ENCODE results near the gene NHLRC4. TPM values are rescaled to one million over a fixed set of nuclear protein-coding genes. Genes with fewer than 3 reads are reported as not detected.
"Not testable (repeated sequence)": the region's sequence is repeated elsewhere in the genome, so short reads cannot be mapped to it uniquely, and the experiment has no call there.

NHLRC4 gene
- polyA plus RNA-seq, 3 donors from 2014 or later = 0.42 to 0.61 TPM; not detected in 1

GRCh38 chr16:593807-594206, 27.0 kb downstream of the NHLRC4 start:
- Mint-ChIP-seq H3K4me3 (no peak overlapping the region), H3K27ac (no peak overlapping the region)

GRCh38 chr16:595094-595528, 28.3 kb downstream of the NHLRC4 start:
- Mint-ChIP-seq H3K27me3 (ENCODE audit: low read depth in 3 of 3) (peaks cover 3 to 6% (median 6%) of the 10 kb centered on the region in 3 donors), H3K4me3 (no peak overlapping the region), H3K27ac (no peak overlapping the region), H3K36me3 (no peaks in the 10 kb centered on the region), H3K9me3 (no peaks in the 10 kb centered on the region), H3K4me1 (peaks cover 24 to 31% of the 10 kb centered on the region in 2 donors)
- DNase-seq = no peak

More at GRCh38 chr16:593807-594206, 27.0 kb downstream of the NHLRC4 start:
- no peak for DNase-seq
- no peaks in the 10 kb centered on the region for H3K36me3 Mint-ChIP-seq
- peaks cover 9 to 15% (median 12%) of the 10 kb centered on the region in 3 donors for H3K27me3 Mint-ChIP-seq (ENCODE audit: low read depth in 3 of 3)
- H3K9me3 Mint-ChIP-seq = no peaks in the 10 kb centered on the region
- peaks cover 24 to 31% of the 10 kb centered on the region in 2 donors for H3K4me1 Mint-ChIP-seq

- Mint-ChIP-seq H3K4me1 (peaks cover 18 to 25% of the 10 kb centered on the region in 2 donors), H3K36me3 (no peaks in the 10 kb centered on the region), H3K27ac (no peak overlapping the region), H3K27me3 (ENCODE audit: low read depth in 3 of 3) (peaks cover 0 to 2% (median 2%) of the 10 kb centered on the region in 3 donors), H3K4me3 (no peak overlapping the region), H3K9me3 (no peaks in the 10 kb centered on the region)
- no peak for DNase-seq
Observed at GRCh38 chr16:595942-596735, 29.3 kb downstream of the NHLRC4 start.

GRCh38 chr16:596736-597060, 29.9 kb downstream of the NHLRC4 start:
- H3K9me3 Mint-ChIP-seq = no peaks in the 10 kb centered on the region
- peaks cover 0 to 2% (median 2%) of the 10 kb centered on the region in 3 donors for H3K27me3 Mint-ChIP-seq (ENCODE audit: low read depth in 3 of 3)
- H3K4me1 Mint-ChIP-seq = peaks cover 16 to 23% of the 10 kb centered on the region in 2 donors
- no peak for DNase-seq
- H3K4me3 Mint-ChIP-seq = no peak overlapping the region
- no peaks in the 10 kb centered on the region for H3K36me3 Mint-ChIP-seq
- peak overlapping the region in 1 of 6 donors; percentile 76 for H3K27ac Mint-ChIP-seq

GRCh38 chr16:597655-598054, 30.9 kb downstream of the NHLRC4 start:
- not testable (repeated sequence) for H3K27ac Mint-ChIP-seq; DNase-seq; H3K4me3 Mint-ChIP-seq; H3K36me3 Mint-ChIP-seq; H3K9me3 Mint-ChIP-seq; H3K27me3 Mint-ChIP-seq (ENCODE audit: low read depth in 3 of 3)
- peaks cover 14 to 19% of the 10 kb centered on the region in 2 donors for H3K4me1 Mint-ChIP-seq

- DNase-seq = no peak
- Mint-ChIP-seq H3K27me3 (ENCODE audit: low read depth in 3 of 3) (peaks cover 0 to 1% (median 0%) of the 10 kb centered on the region in 3 donors), H3K9me3 (no peaks in the 10 kb centered on the region), H3K36me3 (no peaks in the 10 kb centered on the region), H3K27ac (no peak overlapping the region), H3K4me3 (no peak overlapping the region), H3K4me1 (peaks cover 18 to 25% of the 10 kb centered on the region in 2 donors)
Observed at GRCh38 chr16:598823-599739, 32.3 kb downstream of the NHLRC4 start.

GRCh38 chr16:600781-601180, 34.0 kb downstream of the NHLRC4 start:
- no peak overlapping the region for H3K4me3 Mint-ChIP-seq
- no peak for DNase-seq
- H3K36me3 Mint-ChIP-seq = no peaks in the 10 kb centered on the region
- no peak overlapping the region for H3K27ac Mint-ChIP-seq
- peaks cover 16 to 18% of the 10 kb centered on the region in 2 donors for H3K4me1 Mint-ChIP-seq
- H3K9me3 Mint-ChIP-seq = no peaks in the 10 kb centered on the region
- H3K27me3 Mint-ChIP-seq (ENCODE audit: low read depth in 3 of 3) = no peaks in the 10 kb centered on the region

- no peak overlapping the region for H3K27ac Mint-ChIP-seq
Observed at GRCh38 chr16:603933-604332, 37.1 kb downstream of the NHLRC4 start.

GRCh38 chr16:606656-607307, 40.0 kb downstream of the NHLRC4 start:
- peaks cover 19% of the 10 kb centered on the region in 2 donors for H3K4me1 Mint-ChIP-seq
- no peak overlapping the region for H3K27ac Mint-ChIP-seq
- H3K36me3 Mint-ChIP-seq = no peaks in the 10 kb centered on the region
- H3K27me3 Mint-ChIP-seq (ENCODE audit: low read depth in 3 of 3) = no peaks in the 10 kb centered on the region
- H3K9me3 Mint-ChIP-seq = no peaks in the 10 kb centered on the region
- no peak overlapping the region for H3K4me3 Mint-ChIP-seq
- no peak for DNase-seq

More at GRCh38 chr16:603933-604332, 37.1 kb downstream of the NHLRC4 start:
- H3K27me3 Mint-ChIP-seq (ENCODE audit: low read depth in 3 of 3) = no peaks in the 10 kb centered on the region
- no peak overlapping the region for H3K4me3 Mint-ChIP-seq
- no peaks in the 10 kb centered on the region for H3K9me3 Mint-ChIP-seq
- DNase-seq = no peak
- peaks cover 14 to 18% of the 10 kb centered on the region in 2 donors for H3K4me1 Mint-ChIP-seq
- H3K36me3 Mint-ChIP-seq = no peaks in the 10 kb centered on the region

- H3K4me3 Mint-ChIP-seq = no peak overlapping the region
- H3K27me3 Mint-ChIP-seq (ENCODE audit: low read depth in 3 of 3) = no peaks in the 10 kb centered on the region
- H3K4me1 Mint-ChIP-seq = peaks cover 12 to 13% of the 10 kb centered on the region in 2 donors
- DNase-seq = no peak
- H3K9me3 Mint-ChIP-seq = no peaks in the 10 kb centered on the region
- H3K36me3 Mint-ChIP-seq = no peaks in the 10 kb centered on the region
- no peak overlapping the region for H3K27ac Mint-ChIP-seq
Observed at GRCh38 chr16:608019-608418, 41.2 kb downstream of the NHLRC4 start.

GRCh38 chr16:609316-609715, 42.5 kb downstream of the NHLRC4 start:
- no peak for DNase-seq
- H3K4me3 Mint-ChIP-seq = no peak overlapping the region
- no peaks in the 10 kb centered on the region for H3K9me3 Mint-ChIP-seq
- no peaks in the 10 kb centered on the region for H3K36me3 Mint-ChIP-seq
- peaks cover 5% of the 10 kb centered on the region in 2 donors for H3K4me1 Mint-ChIP-seq
- peak overlapping the region in 1 of 6 donors; percentile 17 for H3K27ac Mint-ChIP-seq
- no peaks in the 10 kb centered on the region for H3K27me3 Mint-ChIP-seq (ENCODE audit: low read depth in 3 of 3)

GRCh38 chr16:609984-610383, 43.2 kb downstream of the NHLRC4 start:
- H3K4me1 Mint-ChIP-seq = peaks cover 5% of the 10 kb centered on the region in 2 donors
- H3K27me3 Mint-ChIP-seq (ENCODE audit: low read depth in 3 of 3) = no peaks in the 10 kb centered on the region
- H3K9me3 Mint-ChIP-seq = no peaks in the 10 kb centered on the region
- no peak for DNase-seq
- H3K4me3 Mint-ChIP-seq = no peak overlapping the region
- H3K36me3 Mint-ChIP-seq = no peaks in the 10 kb centered on the region
- peak overlapping the region in 3 of 6 donors; percentile 28 to 55 (median 45) for H3K27ac Mint-ChIP-seq

- Mint-ChIP-seq H3K9me3 (no peaks in the 10 kb centered on the region), H3K27me3 (ENCODE audit: low read depth in 3 of 3) (no peaks in the 10 kb centered on the region), H3K36me3 (no peaks in the 10 kb centered on the region), H3K4me1 (peaks cover 5% of the 10 kb centered on the region in 2 donors), H3K4me3 (no peak overlapping the region), H3K27ac (peak overlapping the region in 1 of 6 donors; percentile 55)
- peak; percentile 39 to 55 (median 52) for DNase-seq
Observed at GRCh38 chr16:610513-611381, 43.9 kb downstream of the NHLRC4 start.

Measured in immature natural killer cell (primary cell).